ENCODE results near the gene DUSP28. TPM values are rescaled to one million over a fixed set of nuclear protein-coding genes. Genes with fewer than 3 reads are reported as not detected.
"Not testable (repeated sequence)": the region's sequence is repeated elsewhere in the genome, so short reads cannot be mapped to it uniquely, and the experiment has no call there.

Gene DUSP28
- total and polyA plus RNA-seq, 7 donors = 6.6 to 18.1 (median 12.6) TPM

- Histone ChIP-seq H3K4me1 (no peaks in the 10 kb centered on the region), H3K4me3 (no peak overlapping the region), H3K27me3 (ENCODE audit: insufficient read depth in 3 of 3, low read length in 2 of 3) (peaks cover 0 to 4% (median 0%) of the 10 kb centered on the region in 3 donors), H3K36me3 (ENCODE audit: insufficient read depth in 1 of 2, low read depth in 1 of 2) (peaks cover 4 to 11% of the 10 kb centered on the region in 2 donors), H3K27ac (no peak overlapping the region), H3K9me3 (no peaks in the 10 kb centered on the region)
- ATAC-seq (no peak), DNase-seq (no peak)
- TF ChIP-seq CTCF (IDR thresholded peaks at IDR 0.05) = no peak
- intact Hi-C loops (cut with DNase I) = loop anchor here in 1 of 2 donors (10.0 kb wide), 1 partner anchor 186 kb away; no protein-coding TSS in a partner anchor
- WGBS, 3 donors = 87 to 92% (median 91%) methylated on average over 5 of the region's 5 CpGs
Observed at GRCh38 chr2:240518981-240519380, 41.2 kb upstream of the DUSP28 start.

- no peak for TF ChIP-seq CTCF (IDR thresholded peaks at IDR 0.05)
- no peak for ATAC-seq
- Histone ChIP-seq H3K9me3 (no peaks in the 10 kb centered on the region), H3K27me3 (ENCODE audit: insufficient read depth in 3 of 3, low read length in 2 of 3) (peaks cover 0 to 4% (median 0%) of the 10 kb centered on the region in 3 donors), H3K27ac (no peak overlapping the region), H3K36me3 (ENCODE audit: insufficient read depth in 1 of 2, low read depth in 1 of 2) (peaks cover 4 to 13% of the 10 kb centered on the region in 2 donors), H3K4me1 (no peaks in the 10 kb centered on the region), H3K4me3 (no peak overlapping the region)
- no peak for DNase-seq
- intact Hi-C loops (cut with DNase I) = loop anchor here in 1 of 2 donors (10.0 kb wide), 1 partner anchor 185 kb away; no protein-coding TSS in a partner anchor
- WGBS, 3 donors = 34 to 41% (median 41%) methylated on average over 25 of the region's 25 CpGs
Observed at GRCh38 chr2:240519396-240520129, 40.6 kb upstream of the DUSP28 start.

- 21 to 25% (median 25%) methylated on average over 48 to 52 of the region's 52 CpGs for WGBS, 3 donors
Observed at GRCh38 chr2:240520130-240520973, 39.8 kb upstream of the DUSP28 start.

GRCh38 chr2:240520974-240521350 lies 39.2 kb upstream of the DUSP28 start:
- ATAC-seq = no peak

More at GRCh38 chr2:240520130-240520973, 39.8 kb upstream of the DUSP28 start:
- Histone ChIP-seq H3K27me3 (ENCODE audit: insufficient read depth in 3 of 3, low read length in 2 of 3) (peaks cover 0 to 4% (median 0%) of the 10 kb centered on the region in 3 donors), H3K4me3 (no peak overlapping the region), H3K4me1 (no peaks in the 10 kb centered on the region), H3K36me3 (ENCODE audit: insufficient read depth in 1 of 2, low read depth in 1 of 2) (peaks cover 4 to 13% of the 10 kb centered on the region in 2 donors), H3K27ac (no peak overlapping the region), H3K9me3 (no peaks in the 10 kb centered on the region)
- no peak for TF ChIP-seq CTCF (IDR thresholded peaks at IDR 0.05)
- no peak for DNase-seq
- peak in 1 of 4 donors; percentile 27 for ATAC-seq
- intact Hi-C loops (cut with DNase I) = no loop called here

GRCh38 chr2:240521885-240522284 lies 38.3 kb upstream of the DUSP28 start:
- H3K36me3 ChIP-seq (ENCODE audit: insufficient read depth in 1 of 2, low read depth in 1 of 2) = peaks cover 4 to 13% of the 10 kb centered on the region in 2 donors
- ATAC-seq; H3K27me3 ChIP-seq (ENCODE audit: insufficient read depth in 3 of 3, low read length in 2 of 3); H3K4me3 ChIP-seq; intact Hi-C loops (cut with DNase I); H3K4me1 ChIP-seq; DNase-seq; H3K9me3 ChIP-seq; H3K27ac ChIP-seq: not testable (repeated sequence)
- 95 to 97% (median 96%) methylated on average over 5 of the region's 5 CpGs for WGBS, 3 donors

More at GRCh38 chr2:240520974-240521350, 39.2 kb upstream of the DUSP28 start:
- WGBS, 3 donors = 90 to 93% (median 91%) methylated on average over 12 of the region's 12 CpGs
- peaks cover 0 to 4% (median 0%) of the 10 kb centered on the region in 3 donors for H3K27me3 ChIP-seq (ENCODE audit: insufficient read depth in 3 of 3, low read length in 2 of 3)
- intact Hi-C loops (cut with DNase I) = no loop called here
- no peak overlapping the region for H3K27ac ChIP-seq
- H3K9me3 ChIP-seq = no peaks in the 10 kb centered on the region
- H3K36me3 ChIP-seq (ENCODE audit: insufficient read depth in 1 of 2, low read depth in 1 of 2) = peaks cover 4 to 13% of the 10 kb centered on the region in 2 donors
- H3K4me3 ChIP-seq = no peak overlapping the region
- H3K4me1 ChIP-seq = no peaks in the 10 kb centered on the region
- no peak for DNase-seq
- TF ChIP-seq CTCF (IDR thresholded peaks at IDR 0.05) = no peak

Data from psoas muscle (tissue), 8 donors.